ENCODE data around the gene MAP4K3.

The MAP4K3 gene

DNA sequence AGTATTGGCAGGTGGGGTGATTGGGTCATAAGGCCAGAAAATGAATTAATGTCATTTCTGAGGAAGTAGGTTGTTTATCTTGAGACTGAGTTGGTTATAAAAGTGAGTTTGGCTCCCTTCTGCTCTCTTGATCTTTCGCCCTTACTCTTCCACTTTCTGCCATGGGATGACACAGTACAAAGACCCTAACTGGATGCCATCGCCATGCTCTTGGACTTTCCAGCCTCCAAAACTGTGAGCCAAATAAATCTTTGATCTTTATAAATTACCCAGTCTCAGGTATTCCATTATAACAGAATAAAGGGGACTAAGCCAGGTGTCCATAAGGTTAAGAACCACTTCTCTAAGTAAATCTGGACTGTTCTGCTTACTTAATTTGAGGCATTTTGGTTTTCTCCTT lies 44.4 kb downstream of the MAP4K3 start:
- TF ChIP-seq, protein P1, sequence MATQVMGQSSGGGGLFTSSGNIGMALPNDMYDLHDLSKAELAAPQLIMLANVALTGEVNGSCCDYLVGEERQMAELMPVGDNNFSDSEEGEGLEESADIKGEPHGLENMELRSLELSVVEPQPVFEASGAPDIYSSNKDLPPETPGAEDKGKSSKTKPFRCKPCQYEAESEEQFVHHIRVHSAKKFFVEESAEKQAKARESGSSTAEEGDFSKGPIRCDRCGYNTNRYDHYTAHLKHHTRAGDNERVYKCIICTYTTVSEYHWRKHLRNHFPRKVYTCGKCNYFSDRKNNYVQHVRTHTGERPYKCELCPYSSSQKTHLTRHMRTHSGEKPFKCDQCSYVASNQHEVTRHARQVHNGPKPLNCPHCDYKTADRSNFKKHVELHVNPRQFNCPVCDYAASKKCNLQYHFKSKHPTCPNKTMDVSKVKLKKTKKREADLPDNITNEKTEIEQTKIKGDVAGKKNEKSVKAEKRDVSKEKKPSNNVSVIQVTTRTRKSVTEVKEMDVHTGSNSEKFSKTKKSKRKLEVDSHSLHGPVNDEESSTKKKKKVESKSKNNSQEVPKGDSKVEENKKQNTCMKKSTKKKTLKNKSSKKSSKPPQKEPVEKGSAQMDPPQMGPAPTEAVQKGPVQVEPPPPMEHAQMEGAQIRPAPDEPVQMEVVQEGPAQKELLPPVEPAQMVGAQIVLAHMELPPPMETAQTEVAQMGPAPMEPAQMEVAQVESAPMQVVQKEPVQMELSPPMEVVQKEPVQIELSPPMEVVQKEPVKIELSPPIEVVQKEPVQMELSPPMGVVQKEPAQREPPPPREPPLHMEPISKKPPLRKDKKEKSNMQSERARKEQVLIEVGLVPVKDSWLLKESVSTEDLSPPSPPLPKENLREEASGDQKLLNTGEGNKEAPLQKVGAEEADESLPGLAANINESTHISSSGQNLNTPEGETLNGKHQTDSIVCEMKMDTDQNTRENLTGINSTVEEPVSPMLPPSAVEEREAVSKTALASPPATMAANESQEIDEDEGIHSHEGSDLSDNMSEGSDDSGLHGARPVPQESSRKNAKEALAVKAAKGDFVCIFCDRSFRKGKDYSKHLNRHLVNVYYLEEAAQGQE (IDR thresholded peaks at IDR 0.05; ENCODE audit: insufficient read depth in 1 of 2, low read depth in 2 of 2, low read length in 2 of 2) = no peak
- TF ChIP-seq SIN3A (IDR thresholded peaks at IDR 0.05; ENCODE audit: borderline replicate concordance, insufficient read depth, low read length) = no peak
- TF ChIP-seq TAF1 (IDR thresholded peaks at IDR 0.05; ENCODE audit: borderline replicate concordance, insufficient read depth, low read length) = no peak
- TF ChIP-seq FOXP2 (optimal IDR thresholded peaks at IDR 0.05; ENCODE audit: borderline replicate concordance, extremely low read depth, extremely low read length, insufficient read depth) = no peak
- no peak for TF ChIP-seq POLR2AphosphoS5 (IDR thresholded peaks at IDR 0.05; ENCODE audit: low read depth, low read length)

DNA sequence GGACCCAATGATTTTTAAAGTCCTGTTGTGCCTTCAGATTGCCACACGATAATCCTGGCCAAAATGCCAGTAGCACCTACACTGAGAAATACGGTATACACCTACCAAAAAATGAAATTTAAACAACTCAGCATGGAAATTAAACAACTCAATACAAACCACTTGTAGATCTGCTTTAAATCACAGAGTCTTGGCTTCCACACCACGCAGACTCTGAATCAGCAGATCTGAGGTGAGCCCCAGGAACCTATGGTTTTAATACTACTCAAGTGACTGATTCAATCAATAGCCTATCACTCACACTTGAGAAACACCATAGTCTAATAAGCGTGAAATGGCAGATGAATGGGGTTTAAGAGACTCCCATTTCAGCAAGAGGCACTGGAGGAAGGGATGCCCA lies 46.9 kb downstream of the MAP4K3 start:
- no peak for TF ChIP-seq POLR2AphosphoS5 (IDR thresholded peaks at IDR 0.05; ENCODE audit: low read depth, low read length)
- no peak for TF ChIP-seq TAF1 (IDR thresholded peaks at IDR 0.05; ENCODE audit: borderline replicate concordance, insufficient read depth, low read length)
- TF ChIP-seq FOXP2 (optimal IDR thresholded peaks at IDR 0.05; ENCODE audit: borderline replicate concordance, extremely low read depth, extremely low read length, insufficient read depth) = no peak
- no peak for TF ChIP-seq SIN3A (IDR thresholded peaks at IDR 0.05; ENCODE audit: borderline replicate concordance, insufficient read depth, low read length)
- TF ChIP-seq, protein P1 (IDR thresholded peaks at IDR 0.05; ENCODE audit: insufficient read depth in 1 of 2, low read depth in 2 of 2, low read length in 2 of 2) = no peak

DNA sequence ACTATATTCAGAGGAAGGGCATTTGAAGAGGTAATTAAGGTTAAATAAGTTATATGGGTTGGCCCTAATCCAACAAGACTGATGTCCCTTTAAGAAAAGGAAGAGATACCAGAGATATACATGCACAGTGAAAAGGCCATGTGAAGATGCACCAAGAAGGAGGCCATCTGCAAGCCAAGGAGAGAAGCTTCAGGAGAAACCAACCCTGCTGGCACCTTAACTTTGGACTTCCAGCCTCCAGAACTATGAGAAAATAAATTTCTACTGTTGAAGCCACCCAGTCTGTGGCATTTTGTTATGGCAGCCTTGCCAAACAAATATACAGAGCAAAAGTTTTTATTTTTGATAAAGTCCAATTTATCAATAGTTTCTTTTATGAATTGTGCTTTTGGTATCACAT lies 51.0 kb downstream of the MAP4K3 start:
- TF ChIP-seq SIN3A (IDR thresholded peaks at IDR 0.05; ENCODE audit: borderline replicate concordance, insufficient read depth, low read length) (no peak), POLR2AphosphoS5 (IDR thresholded peaks at IDR 0.05; ENCODE audit: low read depth, low read length) (no peak), TAF1 (IDR thresholded peaks at IDR 0.05; ENCODE audit: borderline replicate concordance, insufficient read depth, low read length) (no peak), FOXP2 (optimal IDR thresholded peaks at IDR 0.05; ENCODE audit: borderline replicate concordance, extremely low read depth, extremely low read length, insufficient read depth) (no peak)
- TF ChIP-seq, protein P1 (IDR thresholded peaks at IDR 0.05; ENCODE audit: insufficient read depth in 1 of 2, low read depth in 2 of 2, low read length in 2 of 2) = no peak

DNA sequence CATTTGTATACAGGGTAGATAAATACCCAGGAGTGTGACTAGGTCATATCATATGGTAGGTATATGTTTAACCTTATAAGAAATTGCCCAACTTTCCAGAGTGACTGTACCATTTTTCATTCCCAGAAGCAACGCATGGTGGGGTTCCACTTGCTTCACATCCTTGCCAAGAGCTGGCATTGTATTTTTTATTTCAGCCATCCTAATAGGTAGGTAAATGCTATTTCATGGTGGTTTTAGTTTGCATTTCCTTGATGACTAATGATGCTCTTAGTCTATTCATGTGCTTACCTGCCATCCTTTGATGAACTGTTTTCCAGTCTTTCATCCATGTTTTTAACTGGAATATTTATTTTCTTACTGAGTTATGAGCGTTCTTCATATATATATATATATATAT lies 51.9 kb downstream of the MAP4K3 start:
- no peak for TF ChIP-seq POLR2AphosphoS5 (IDR thresholded peaks at IDR 0.05; ENCODE audit: low read depth, low read length)

DNA sequence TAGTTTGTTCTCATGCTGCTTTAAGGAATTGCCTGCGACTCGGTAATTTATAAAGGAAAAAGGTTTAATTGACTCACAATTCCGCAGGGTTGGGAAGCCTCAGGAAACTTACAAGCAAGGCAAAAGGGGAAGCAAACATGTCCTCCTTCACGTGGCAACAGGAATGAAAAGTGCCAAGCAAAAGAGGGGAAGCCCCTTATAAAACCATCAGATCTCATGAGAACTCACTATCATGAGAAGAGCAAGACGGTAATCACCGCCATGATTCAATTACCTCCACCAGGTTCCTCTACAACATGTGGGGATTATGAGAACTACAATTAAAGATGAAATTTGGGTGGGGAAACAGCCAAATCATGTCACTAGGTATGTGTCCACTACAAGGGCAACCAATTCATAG lies 53.9 kb downstream of the MAP4K3 start:
- TF ChIP-seq TAF1 (IDR thresholded peaks at IDR 0.05; ENCODE audit: borderline replicate concordance, insufficient read depth, low read length) (no peak), FOXP2 (optimal IDR thresholded peaks at IDR 0.05; ENCODE audit: borderline replicate concordance, extremely low read depth, extremely low read length, insufficient read depth) (no peak), POLR2AphosphoS5 (IDR thresholded peaks at IDR 0.05; ENCODE audit: low read depth, low read length) (no peak), SIN3A (IDR thresholded peaks at IDR 0.05; ENCODE audit: borderline replicate concordance, insufficient read depth, low read length) (no peak)
- TF ChIP-seq, protein P1 (IDR thresholded peaks at IDR 0.05; ENCODE audit: insufficient read depth in 1 of 2, low read depth in 2 of 2, low read length in 2 of 2) = no peak
